Epithelial cell of esophagus (primary cell): Measurements from ENCODE around the gene MPZL1.
"Not testable (repeated sequence)": the region's sequence is repeated elsewhere in the genome, so short reads cannot be mapped to it uniquely, and the experiment has no call there.

Source experiments
- DNase-seq: peaks from one replicate; pipeline ENCODE4 v3.0.0; 2010; ENCODE audit warnings: low read depth
- H3K4me3 ChIP-seq: 2 replicates; pipeline ENCODE4 v1.5.1; 2011; ENCODE audit warnings: mild to moderate bottlenecking, low read length, control low read depth
- TF ChIP-seq, protein P1 (sequence below): IDR thresholded peaks from 2 replicates; pipeline ENCODE4 v1.5.1; 2011; ENCODE audit warnings: low read depth, mild to moderate bottlenecking, low read length, control low read depth, inconsistent platforms; ENCODE audit not compliant: insufficient read depth; ENCODE audit errors: missing control alignments

The MPZL1 gene

DNA sequence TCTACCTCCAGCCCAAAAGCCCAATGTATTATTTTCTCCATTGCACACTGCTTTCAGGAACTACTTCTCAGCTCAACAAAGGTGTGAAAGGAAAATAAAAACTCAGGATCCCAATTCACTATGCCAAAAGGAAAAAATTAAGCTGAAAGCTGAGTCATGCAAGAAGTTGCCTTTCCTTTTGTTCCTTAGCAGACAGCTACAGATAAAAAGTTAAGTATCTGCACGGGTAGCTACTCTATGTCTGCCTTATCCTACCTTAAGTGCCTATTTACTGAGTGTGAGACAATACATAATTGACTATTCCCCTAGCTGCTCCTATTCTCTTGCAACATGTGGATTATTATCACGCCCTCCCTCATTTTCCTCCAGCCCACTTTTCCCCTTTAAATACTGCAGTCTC, 108.1 kb downstream of the MPZL1 start:
- no peak overlapping the region for H3K4me3 ChIP-seq
- no peak for DNase-seq

DNA sequence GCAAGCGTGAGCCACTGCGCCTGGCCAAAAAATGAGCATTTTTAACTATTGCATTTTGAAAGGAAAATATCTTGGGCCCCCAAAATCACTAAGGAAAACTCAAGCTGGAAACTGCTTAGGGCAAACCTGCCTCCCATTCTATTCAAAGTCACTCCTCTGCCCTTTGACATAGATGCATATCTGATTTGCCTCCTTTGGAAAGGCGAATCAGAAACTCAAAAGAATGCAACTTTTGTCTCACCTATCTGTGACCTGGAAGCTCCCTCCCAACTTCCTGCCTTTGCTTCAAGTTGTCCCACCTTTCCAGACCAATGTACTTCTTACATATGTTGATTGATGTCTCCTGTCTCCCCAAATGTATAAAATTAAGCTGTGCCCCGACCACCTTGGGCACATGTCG, 108.9 kb downstream of the MPZL1 start:
- not testable (repeated sequence) for H3K4me3 ChIP-seq, DNase-seq

More for the DNA sequence above, 108.1 kb downstream of the MPZL1 start:
- TF ChIP-seq, protein P1, sequence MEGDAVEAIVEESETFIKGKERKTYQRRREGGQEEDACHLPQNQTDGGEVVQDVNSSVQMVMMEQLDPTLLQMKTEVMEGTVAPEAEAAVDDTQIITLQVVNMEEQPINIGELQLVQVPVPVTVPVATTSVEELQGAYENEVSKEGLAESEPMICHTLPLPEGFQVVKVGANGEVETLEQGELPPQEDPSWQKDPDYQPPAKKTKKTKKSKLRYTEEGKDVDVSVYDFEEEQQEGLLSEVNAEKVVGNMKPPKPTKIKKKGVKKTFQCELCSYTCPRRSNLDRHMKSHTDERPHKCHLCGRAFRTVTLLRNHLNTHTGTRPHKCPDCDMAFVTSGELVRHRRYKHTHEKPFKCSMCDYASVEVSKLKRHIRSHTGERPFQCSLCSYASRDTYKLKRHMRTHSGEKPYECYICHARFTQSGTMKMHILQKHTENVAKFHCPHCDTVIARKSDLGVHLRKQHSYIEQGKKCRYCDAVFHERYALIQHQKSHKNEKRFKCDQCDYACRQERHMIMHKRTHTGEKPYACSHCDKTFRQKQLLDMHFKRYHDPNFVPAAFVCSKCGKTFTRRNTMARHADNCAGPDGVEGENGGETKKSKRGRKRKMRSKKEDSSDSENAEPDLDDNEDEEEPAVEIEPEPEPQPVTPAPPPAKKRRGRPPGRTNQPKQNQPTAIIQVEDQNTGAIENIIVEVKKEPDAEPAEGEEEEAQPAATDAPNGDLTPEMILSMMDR = no peak

DNA sequence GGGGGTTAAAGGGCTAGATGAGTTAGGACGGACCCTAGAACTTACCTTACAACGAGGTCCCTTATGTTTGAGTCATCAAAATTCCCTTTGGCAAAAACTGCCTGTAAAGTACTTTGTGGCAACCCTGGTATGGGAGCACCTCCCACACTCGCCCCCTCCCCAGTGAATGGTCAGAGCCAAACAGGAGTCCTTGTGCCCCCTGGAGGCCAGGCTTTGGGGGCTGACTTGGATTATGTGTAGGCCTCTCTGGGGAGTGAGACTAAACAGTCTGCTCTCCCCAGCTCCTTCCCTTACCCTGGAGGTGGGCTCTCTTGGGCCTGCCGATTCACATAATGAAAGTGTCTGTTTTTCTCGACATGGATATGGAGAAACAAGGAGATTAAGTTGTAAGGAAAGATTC, 110.9 kb downstream of the MPZL1 start:
- DNase-seq = no peak
- no peak overlapping the region for H3K4me3 ChIP-seq
- TF ChIP-seq, protein P1 = no peak

DNA sequence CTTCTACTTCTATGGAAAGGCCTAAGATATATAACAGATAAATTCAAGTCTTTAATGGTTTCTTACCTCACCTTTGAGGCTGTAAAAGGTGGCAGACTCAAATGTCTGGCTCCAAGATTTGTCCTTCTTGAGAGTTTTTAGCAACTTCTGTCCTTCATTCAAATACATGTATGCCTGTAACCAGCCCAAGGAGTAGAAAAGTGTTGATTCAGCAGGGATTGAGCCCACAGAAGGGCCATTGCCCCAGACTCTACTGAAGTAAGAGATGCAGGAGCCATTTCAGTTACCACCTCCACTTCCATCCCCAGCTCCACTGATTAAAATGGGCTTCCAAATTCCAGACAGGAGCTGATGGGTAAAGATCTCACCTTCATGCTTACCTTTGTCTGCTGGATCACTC, 112.1 kb downstream of the MPZL1 start:
- DNase-seq = no peak
- TF ChIP-seq, protein P1 = no peak
- H3K4me3 ChIP-seq = no peak overlapping the region

DNA sequence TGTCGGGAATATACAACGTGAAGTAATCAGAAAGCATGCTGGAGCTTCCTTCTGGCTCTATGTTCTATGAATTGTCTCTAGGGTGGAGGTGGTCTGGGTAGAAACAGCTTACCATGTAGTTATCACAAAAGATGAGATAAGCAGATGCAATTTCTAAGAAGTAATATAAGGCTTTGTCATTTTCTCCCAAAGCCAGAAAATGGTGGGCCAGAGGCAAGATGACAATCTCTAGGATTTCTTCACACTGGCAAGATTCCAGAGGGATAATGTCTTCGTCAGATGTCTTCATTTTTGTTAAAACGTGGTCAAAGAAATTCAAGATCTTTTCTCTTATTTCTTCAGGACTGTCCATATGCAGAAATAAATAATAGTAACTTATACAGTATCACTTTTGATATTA, 114.4 kb downstream of the MPZL1 start:
- TF ChIP-seq, protein P1 = no peak
- H3K4me3 ChIP-seq = no peak overlapping the region
- no peak for DNase-seq

DNA sequence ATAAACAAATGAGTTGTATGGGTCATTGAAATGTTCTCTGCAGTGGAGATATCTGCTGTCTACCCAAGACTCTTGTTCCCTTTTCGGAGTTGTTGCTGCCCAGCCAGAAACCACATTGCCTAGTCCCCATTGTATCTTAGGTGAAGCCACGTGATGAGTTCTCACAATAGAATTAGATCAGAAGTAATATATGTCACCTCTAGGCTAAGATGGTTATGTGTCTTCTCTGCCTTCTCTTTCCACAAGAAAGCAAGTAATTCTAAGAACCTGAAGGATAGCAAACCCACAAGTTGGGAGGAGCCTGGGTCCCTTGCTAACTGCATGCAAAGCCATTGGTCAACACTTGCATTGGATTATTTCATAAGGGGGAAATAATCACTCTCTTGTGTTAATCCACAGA, 115.5 kb downstream of the MPZL1 start:
- H3K4me3 ChIP-seq = no peak overlapping the region
- no peak for DNase-seq
- TF ChIP-seq, protein P1 = no peak

DNA sequence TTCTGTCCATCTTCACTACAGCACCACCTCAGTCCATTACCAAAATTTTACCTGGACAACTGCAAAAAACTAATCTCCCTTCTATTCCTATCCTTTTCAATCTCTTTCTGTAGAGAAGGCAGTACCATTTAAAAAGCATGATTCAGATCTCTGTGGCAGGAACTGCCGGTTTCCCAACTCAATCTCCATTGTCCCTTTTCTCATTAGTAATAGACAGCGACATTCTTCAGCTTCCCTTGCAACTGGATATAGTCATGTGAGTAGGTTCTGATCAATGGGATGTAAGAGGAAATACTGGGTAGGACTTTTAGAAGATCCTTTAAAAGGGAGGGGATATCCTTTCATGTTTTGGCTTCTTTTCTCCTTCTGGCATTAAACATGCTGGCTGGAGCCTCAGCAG, 117.2 kb downstream of the MPZL1 start:
- no peak overlapping the region for H3K4me3 ChIP-seq
- peak; percentile 62 for DNase-seq
- TF ChIP-seq, protein P1 = no peak
